ENCODE results near the gene CARD14. TPM values are rescaled to one million over a fixed set of nuclear protein-coding genes. Genes with fewer than 3 reads are reported as not detected.

The CARD14 gene
- total RNA-seq, 3 donors from 2014 or later (not counting 1 experiment from before 2014, with no cell fraction given) = 0.12 to 0.38 TPM; not detected in 1

- Mint-ChIP-seq H3K27ac (peak overlapping the region; percentile 73 to 93), H3K9me3 (no peaks in the 10 kb centered on the region), H3K36me3 (no peaks in the 10 kb centered on the region), H3K27me3 (ENCODE audit: low read depth in 2 of 2) (no peaks in the 10 kb centered on the region), H3K4me1 (peaks cover 19 to 25% of the 10 kb centered on the region in 2 donors), H3K4me3 (peak overlapping the region; percentile 96)
- ATAC-seq = peak in 2 of 3 donors; percentile 0 to 1
- WGBS (ENCODE audit: insufficient coverage) = under 1% methylated on average over 69 of the region's 69 CpGs
- no peaks in the 10 kb centered on the region for H3K9me3 ChIP-seq (ENCODE audit: control insufficient read depth, insufficient read depth, low read length)
- no peaks in the 10 kb centered on the region for H3K27me3 ChIP-seq (ENCODE audit: control insufficient read depth, insufficient read depth, low read length)
- no peak for TF ChIP-seq CTCF (IDR thresholded peaks at IDR 0.05)
- peak overlapping the region; percentile 72 for H3K27ac ChIP-seq (ENCODE audit: low read length)
- peaks cover 24% of the 10 kb centered on the region for H3K4me1 ChIP-seq (ENCODE audit: control insufficient read depth, insufficient read depth, low read length)
- intact Hi-C loops (cut with micrococcal nuclease) = loop anchor here (2.0 kb wide), 1 partner anchor 116 kb away; no protein-coding TSS in a partner anchor
- peaks cover 23% of the 10 kb centered on the region for H3K36me3 ChIP-seq (ENCODE audit: control insufficient read depth, insufficient read depth, low read length)
- H3K4me3 ChIP-seq (ENCODE audit: low read length) = peak overlapping the region; percentile 83
- peak in 1 of 2 donors; percentile 45 for DNase-seq
These were observed 23.5 kb upstream of the CARD14 start for GRCh38 chr17:80146121-80147034.

GRCh38 chr17:80147035-80147822 lies 22.6 kb upstream of the CARD14 start, which contains the start of gene EIF4A3:
Gene EIF4A3, minus strand, starts transcription at chr17:80147128. Its CDS starts 167 bp downstream, at chr17:80146961.
- H3K9me3 Mint-ChIP-seq = no peaks in the 10 kb centered on the region
- WGBS (ENCODE audit: insufficient coverage) = under 1% methylated on average over 90 of the region's 90 CpGs
- no peak for TF ChIP-seq CTCF (IDR thresholded peaks at IDR 0.05)
- Histone ChIP-seq H3K4me3 (ENCODE audit: low read length) (peak within 1 kb of the TSS; percentile 83), H3K27me3 (ENCODE audit: control insufficient read depth, insufficient read depth, low read length) (no peaks in the 10 kb centered on the region), H3K27ac (ENCODE audit: low read length) (peak within 1 kb of the TSS; percentile 85), H3K36me3 (ENCODE audit: control insufficient read depth, insufficient read depth, low read length) (peaks cover 15% of the 10 kb centered on the region), H3K4me1 (ENCODE audit: control insufficient read depth, insufficient read depth, low read length) (peaks cover 29% of the 10 kb centered on the region), H3K9me3 (ENCODE audit: control insufficient read depth, insufficient read depth, low read length) (peaks cover 5% of the 10 kb centered on the region)
- peak; percentile 90 to 99 for DNase-seq
- peaks cover 22 to 31% of the 10 kb centered on the region in 2 donors for H3K4me1 Mint-ChIP-seq
- H3K27ac Mint-ChIP-seq = peak within 1 kb of the TSS; percentile 73 to 93
- ATAC-seq = peak; percentile 91 to 98 (median 92)
- H3K27me3 Mint-ChIP-seq (ENCODE audit: low read depth in 2 of 2) = no peaks in the 10 kb centered on the region
- intact Hi-C loops (cut with micrococcal nuclease) = loop anchor here (2.0 kb wide), 1 partner anchor 116 kb away; no protein-coding TSS in a partner anchor
- H3K4me3 Mint-ChIP-seq = peak within 1 kb of the TSS; percentile 96
- H3K36me3 Mint-ChIP-seq = no peaks in the 10 kb centered on the region

- Histone ChIP-seq H3K4me1 (ENCODE audit: control insufficient read depth, insufficient read depth, low read length) (peaks cover 15% of the 10 kb centered on the region), H3K4me3 (ENCODE audit: low read length) (no peak overlapping the region), H3K9me3 (ENCODE audit: control insufficient read depth, insufficient read depth, low read length) (peaks cover 14% of the 10 kb centered on the region), H3K36me3 (ENCODE audit: control insufficient read depth, insufficient read depth, low read length) (no peaks in the 10 kb centered on the region), H3K27ac (ENCODE audit: low read length) (no peak overlapping the region), H3K27me3 (ENCODE audit: control insufficient read depth, insufficient read depth, low read length) (no peaks in the 10 kb centered on the region)
- no peak for TF ChIP-seq CTCF (IDR thresholded peaks at IDR 0.05)
- intact Hi-C loops (cut with micrococcal nuclease) = no loop called here
- Mint-ChIP-seq H3K27me3 (ENCODE audit: low read depth in 2 of 2) (no peaks in the 10 kb centered on the region), H3K4me3 (peak overlapping the region; percentile 47), H3K27ac (no peak overlapping the region), H3K4me1 (peaks cover 14 to 22% of the 10 kb centered on the region in 2 donors), H3K9me3 (peaks cover 2 to 3% of the 10 kb centered on the region in 2 donors), H3K36me3 (peaks cover 7% of the 10 kb centered on the region)
- ATAC-seq (no peak), DNase-seq (no peak)
- WGBS (ENCODE audit: insufficient coverage) = 93% methylated on average over 4 of the region's 5 CpGs
These were observed 18.5 kb upstream of the CARD14 start for GRCh38 chr17:80151333-80151732.
